ENCODE data around the gene GPR155.

DNA sequence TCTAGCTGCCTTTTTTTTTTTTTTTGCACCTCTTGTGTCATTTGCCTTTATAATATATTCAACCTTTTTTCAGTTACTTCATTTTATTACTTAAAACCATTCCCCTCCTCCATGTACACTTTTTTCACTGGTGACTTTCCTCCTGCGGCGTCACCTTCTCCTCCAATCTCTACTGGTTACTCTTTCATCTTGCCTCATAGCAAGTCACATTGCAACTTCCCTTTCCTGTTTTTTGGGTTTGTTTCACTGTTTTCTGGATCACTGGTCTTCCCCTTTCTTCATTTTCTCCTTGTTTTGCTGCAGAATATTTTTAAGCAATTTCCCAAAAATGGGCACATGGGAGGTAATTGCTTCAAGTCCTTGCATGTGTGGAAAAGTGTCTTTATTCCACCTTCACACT is 37.7 kb upstream of the GPR155 start:
- TF ChIP-seq POLR2A (IDR thresholded peaks at IDR 0.05; ENCODE audit: low read length) (no peak), GATA1 (IDR thresholded peaks at IDR 0.05; ENCODE audit: low read depth, low read length) (no peak)
